Measurements from ENCODE around the gene CD7. TPM values are rescaled to one million over a fixed set of nuclear protein-coding genes. Genes with fewer than 3 reads are reported as not detected.
A peak's percentile ranks its signal among the peaks of the same experiment; 100 is the strongest.

CD7 gene
- total RNA-seq, 2 experiments from 2014 or later, result 334 to 355 TPM

DNA sequence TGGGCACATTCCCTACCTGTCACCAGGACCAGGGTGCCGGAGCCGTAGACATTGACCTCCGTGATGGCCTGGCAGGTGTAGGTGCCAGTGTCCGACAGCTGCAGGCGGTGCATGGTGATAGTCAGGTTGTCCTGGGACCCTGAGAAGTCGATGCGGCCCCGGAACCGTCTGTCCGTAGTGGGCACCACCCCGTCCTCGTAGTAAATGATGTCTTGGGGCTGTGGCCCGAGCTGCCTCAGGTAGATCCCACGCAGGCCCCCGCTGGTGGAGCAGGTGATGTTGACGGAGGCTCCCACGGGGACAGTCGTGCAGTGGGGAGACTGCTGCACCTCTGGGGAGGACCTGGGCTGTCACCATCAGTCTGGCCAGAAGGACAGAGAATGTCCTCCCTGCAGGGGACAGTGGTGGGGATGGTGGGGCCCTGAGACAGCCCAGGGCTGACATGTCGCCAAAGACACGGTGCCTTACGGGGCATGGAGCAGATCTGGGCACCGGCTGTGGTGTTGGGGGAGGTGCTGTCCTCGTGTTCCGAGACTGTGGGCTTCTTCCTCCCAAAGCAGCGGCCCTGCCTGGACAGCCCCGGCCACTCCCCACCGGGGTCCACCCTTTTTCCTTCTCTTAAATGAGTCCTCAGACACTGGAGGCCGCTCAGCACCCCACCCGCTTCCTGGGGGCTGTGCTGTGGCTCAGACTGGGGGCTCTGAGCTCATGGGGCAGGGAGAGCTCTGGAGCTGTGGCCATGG, 586 bp downstream of the CD7 start:
- Mint-ChIP-seq H3K4me3 (peak overlapping the region; percentile 96), H3K4me1 (ENCODE audit: low read depth) (peaks cover 32% of the 10 kb centered on the region), H3K27ac (peak overlapping the region; percentile 91)

DNA sequence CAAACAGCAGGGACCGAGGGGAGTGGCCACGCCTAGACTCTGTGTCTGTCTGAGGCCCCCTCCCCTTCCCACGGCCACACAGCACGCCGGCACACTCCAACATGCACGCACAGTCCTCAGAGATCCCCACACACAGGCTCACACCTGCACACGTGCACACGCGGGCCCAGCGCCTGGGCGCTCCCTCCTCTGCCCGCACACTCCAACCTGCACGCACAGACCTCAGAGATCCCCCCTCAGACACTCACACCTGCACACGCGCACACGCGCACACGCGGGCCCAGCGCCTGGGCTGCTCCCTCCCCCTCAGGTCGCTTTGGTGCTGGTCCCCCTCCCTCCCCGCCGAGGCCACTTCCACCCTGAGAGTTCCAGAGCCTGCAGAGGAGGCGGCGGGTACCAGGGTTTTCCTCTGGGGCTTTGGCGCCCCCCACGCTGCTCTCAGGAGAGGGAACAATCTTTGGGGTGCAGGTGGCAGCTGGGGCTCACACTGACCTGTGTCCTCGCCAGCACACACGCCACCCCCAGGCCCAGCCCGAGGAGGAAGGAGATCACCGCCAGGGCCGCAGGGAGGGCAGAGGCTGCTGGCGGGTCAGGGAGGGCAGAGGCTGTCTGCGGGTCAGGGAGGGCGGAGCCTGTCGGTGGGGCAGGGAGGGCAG, 1.6 kb downstream of the CD7 start:
- ChIA-PET CTCF (interaction anchor here (2.1 to 2.7 kb wide), 2 partner anchors 15 to 80 kb away, joined by 18 to 93 read pairs; no protein-coding TSS in a partner anchor), POLR2A (interaction anchor here (0.8 to 2.6 kb wide), 4 partner anchors 14 to 398 kb away, joined by 3 to 50 read pairs (median 20); no protein-coding TSS in a partner anchor)
- peaks cover 31% of the 10 kb centered on the region for H3K36me3 Mint-ChIP-seq (ENCODE audit: low read depth)
- ATAC-seq (peak; percentile 37), DNase-seq (peak; percentile 70)
- peak overlapping the region; percentile 96 for H3K4me3 Mint-ChIP-seq
- no peaks in the 10 kb centered on the region for H3K9me3 Mint-ChIP-seq (ENCODE audit: insufficient read depth)
- no peaks in the 10 kb centered on the region for H3K27me3 Mint-ChIP-seq (ENCODE audit: low read depth)
- H3K4me1 Mint-ChIP-seq (ENCODE audit: low read depth), result peaks cover 27% of the 10 kb centered on the region
- H3K27ac Mint-ChIP-seq, result peak overlapping the region; percentile 91

More for the DNA sequence above, 586 bp downstream of the CD7 start:
- Mint-ChIP-seq H3K36me3 (ENCODE audit: low read depth) (peaks cover 31% of the 10 kb centered on the region), H3K27me3 (ENCODE audit: low read depth) (no peaks in the 10 kb centered on the region), H3K9me3 (ENCODE audit: insufficient read depth) (no peaks in the 10 kb centered on the region)
- ATAC-seq (peak; percentile 42), DNase-seq (no peak)
- CTCF ChIA-PET, result interaction anchor here (0.9 to 2.7 kb wide), 8 partner anchors 10 to 286 kb away, joined by 3 to 93 read pairs (median 6); partner anchors contain the start of gene SECTM1
- POLR2A ChIA-PET, result interaction anchor here (0.8 to 2.6 kb wide), 9 partner anchors 11 to 446 kb away, joined by 3 to 50 read pairs (median 6); partner anchors contain the start of genes ARHGDIA, CSNK1D and SLC16A3

DNA sequence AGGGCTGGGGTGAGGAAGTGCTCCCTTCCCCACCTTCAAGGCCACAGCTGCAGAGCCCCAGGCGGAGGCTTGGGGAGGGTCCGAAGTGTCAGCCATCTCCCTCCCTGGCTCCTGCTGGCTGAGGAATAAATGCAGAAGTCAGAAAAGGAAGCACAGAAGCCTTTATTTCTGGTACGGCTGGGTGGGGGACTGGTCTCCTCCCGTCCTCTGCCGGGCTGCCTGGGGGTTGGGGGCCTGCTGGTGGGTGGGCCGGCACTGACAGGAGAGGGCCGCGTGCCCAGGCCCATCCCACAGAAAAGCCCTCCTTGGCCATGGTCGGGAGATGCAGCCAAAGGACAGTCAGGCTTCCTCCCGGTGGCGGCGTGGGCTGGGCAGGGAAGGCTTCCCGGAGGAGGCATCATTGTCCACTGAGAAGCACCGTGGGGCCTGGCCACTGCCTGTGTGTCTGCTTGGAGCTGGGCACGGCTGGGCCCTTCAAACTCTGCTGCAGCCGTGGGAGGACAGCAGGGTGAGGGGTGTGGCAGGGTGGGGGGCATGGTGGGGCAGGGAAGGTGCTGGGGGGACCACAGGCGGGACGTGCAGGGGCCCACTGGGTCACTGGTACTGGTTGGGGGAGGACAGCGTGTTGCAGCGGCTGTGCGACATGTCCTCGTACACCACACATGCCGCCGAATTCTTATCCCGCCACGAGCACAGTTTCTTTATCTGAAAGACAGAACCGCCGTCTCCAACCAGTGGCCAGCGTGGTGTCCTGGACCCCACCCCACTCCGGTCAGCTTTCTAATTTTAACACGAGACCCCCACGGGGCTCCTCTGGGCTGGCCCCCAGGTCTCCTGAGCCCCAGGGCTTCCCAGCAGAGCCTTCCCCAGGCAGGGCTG, 2.4 kb downstream of the CD7 start:
- ATAC-seq, result no peak
- DNase-seq, result no peak
- H3K36me3 Mint-ChIP-seq (ENCODE audit: low read depth), result peaks cover 31% of the 10 kb centered on the region
- ChIA-PET CTCF (interaction anchor here (1.0 kb wide), 1 partner anchor 14 kb away, joined by 3 read pairs; no protein-coding TSS in a partner anchor), POLR2A (interaction anchor here (0.7 to 1.0 kb wide), 2 partner anchors 12 to 17 kb away, joined by 3 to 4 read pairs; no protein-coding TSS in a partner anchor)
- peak overlapping the region; percentile 96 for H3K4me3 Mint-ChIP-seq
- H3K9me3 Mint-ChIP-seq (ENCODE audit: insufficient read depth), result no peaks in the 10 kb centered on the region
- peaks cover 5% of the 10 kb centered on the region for H3K27me3 Mint-ChIP-seq (ENCODE audit: low read depth)
- peak overlapping the region; percentile 91 for H3K27ac Mint-ChIP-seq
- H3K4me1 Mint-ChIP-seq (ENCODE audit: low read depth), result peaks cover 19% of the 10 kb centered on the region

DNA sequence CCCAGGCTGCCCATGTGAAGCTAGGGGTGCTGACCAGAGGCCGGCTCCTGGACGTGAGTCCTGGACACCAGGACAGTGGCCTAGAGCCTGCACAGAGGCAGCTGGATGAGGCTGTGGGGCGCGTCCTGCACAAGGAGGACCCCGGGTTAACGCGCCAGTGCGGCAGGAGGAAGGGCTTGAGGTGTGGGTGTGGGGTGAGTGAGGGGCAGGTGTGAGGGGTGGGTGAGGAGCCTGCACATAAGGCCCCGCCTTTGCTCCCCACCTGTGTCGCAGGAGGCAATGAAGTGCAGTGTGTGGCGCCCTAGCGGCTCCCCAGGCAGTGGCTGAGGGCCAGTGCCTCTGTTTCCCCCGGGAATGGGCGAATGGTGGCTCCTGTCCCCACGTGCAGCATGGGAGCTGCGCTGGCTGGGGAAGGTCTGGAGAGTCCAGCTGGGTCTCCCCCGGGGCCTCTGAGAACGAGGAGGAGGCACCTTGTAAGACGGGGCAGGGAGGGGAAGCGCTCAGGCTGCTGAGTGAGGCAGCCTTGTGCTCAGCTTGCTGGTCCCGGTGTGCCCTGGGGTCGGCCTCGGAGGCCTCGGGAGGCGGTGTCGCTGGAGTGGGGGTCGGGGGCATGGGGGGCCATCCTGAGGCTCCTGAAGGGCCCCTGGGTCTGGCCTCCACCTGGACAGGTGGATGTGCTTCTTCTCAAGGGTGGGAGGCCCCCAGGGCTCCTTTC, 3.2 kb downstream of the CD7 start:
- ChIA-PET POLR2A (interaction anchor here (0.7 kb wide), 1 partner anchor 17 kb away, joined by 3 read pairs; no protein-coding TSS in a partner anchor), CTCF (interaction anchor here (1.0 kb wide), 1 partner anchor 13 kb away, joined by 3 read pairs; no protein-coding TSS in a partner anchor)
- peak overlapping the region; percentile 96 for H3K4me3 Mint-ChIP-seq
- peaks cover 18% of the 10 kb centered on the region for H3K4me1 Mint-ChIP-seq (ENCODE audit: low read depth)
- no peak overlapping the region for H3K27ac Mint-ChIP-seq
- H3K36me3 Mint-ChIP-seq (ENCODE audit: low read depth), result peaks cover 31% of the 10 kb centered on the region
- ATAC-seq, result no peak
- H3K27me3 Mint-ChIP-seq (ENCODE audit: low read depth), result peaks cover 5% of the 10 kb centered on the region
- H3K9me3 Mint-ChIP-seq (ENCODE audit: insufficient read depth), result no peaks in the 10 kb centered on the region
- no peak for DNase-seq

DNA sequence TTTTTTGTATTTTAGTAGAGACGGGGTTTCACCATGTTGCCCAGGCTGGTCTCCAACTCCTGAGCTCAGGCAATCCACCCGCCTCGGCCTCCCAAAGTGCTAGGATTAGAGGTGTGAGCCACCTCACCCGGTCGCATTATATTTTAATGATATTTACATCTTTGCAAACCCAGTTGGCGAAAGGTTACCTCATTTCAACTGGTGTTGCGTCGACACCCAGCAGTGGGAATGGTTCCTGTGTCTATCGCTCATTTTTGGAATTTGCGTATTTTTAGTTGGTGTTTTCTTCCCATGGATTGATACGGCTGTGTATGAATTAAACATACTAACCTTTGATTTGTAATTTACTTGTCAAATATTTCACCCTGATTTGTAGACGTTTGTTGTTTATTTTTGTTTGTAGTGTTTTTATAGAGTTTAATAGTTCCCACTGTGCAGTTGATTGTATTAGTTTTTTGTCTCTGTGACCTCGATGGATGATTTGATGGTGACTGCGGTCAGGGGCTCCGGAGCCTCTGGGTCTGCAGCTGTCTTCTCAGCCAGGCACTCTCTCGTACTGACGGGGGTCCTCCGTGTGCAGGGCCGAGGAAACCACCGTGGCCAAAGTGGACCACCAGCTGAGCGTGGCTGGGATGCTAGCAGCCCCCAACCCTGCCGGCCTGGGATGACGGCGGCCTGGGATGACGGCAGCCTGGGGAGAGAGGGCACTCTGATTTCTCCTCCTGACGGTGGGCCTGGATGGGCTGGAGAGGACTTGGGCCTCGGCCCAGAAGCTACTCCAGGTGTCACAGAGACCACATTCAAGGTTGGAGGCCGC, 4.0 kb downstream of the CD7 start:
- H3K27me3 Mint-ChIP-seq (ENCODE audit: low read depth), result peaks cover 5% of the 10 kb centered on the region
- no peaks in the 10 kb centered on the region for H3K9me3 Mint-ChIP-seq (ENCODE audit: insufficient read depth)
- peaks cover 18% of the 10 kb centered on the region for H3K4me1 Mint-ChIP-seq (ENCODE audit: low read depth)
- ATAC-seq, result no peak
- ChIA-PET CTCF (no interaction called here), POLR2A (interaction anchor here (0.7 kb wide), 1 partner anchor 17 kb away, joined by 3 read pairs; no protein-coding TSS in a partner anchor)
- no peak for DNase-seq
- peaks cover 31% of the 10 kb centered on the region for H3K36me3 Mint-ChIP-seq (ENCODE audit: low read depth)
- peak overlapping the region; percentile 42 for H3K4me3 Mint-ChIP-seq
- no peak overlapping the region for H3K27ac Mint-ChIP-seq

DNA sequence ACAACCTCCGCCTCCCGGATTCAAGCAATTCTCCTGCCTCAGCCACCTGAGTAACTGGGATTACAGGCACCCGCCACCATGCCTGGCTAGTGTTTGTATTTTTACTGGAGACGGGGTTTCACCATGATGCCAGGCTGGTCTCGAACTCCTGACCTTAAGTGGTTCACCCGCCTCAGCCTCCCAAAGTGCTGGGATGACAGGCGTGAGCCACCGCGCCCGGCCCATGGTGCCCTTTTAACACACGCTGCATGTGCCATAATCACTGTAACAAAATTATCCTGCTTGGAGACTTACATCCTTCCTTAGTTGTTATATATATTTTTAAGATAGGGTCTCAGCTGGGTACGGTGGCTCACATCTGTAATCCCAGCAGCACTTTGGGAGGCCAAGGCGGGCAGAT, 5.4 kb downstream of the CD7 start:
- no peak for DNase-seq
- Mint-ChIP-seq H3K9me3 (ENCODE audit: insufficient read depth) (no peaks in the 10 kb centered on the region), H3K27ac (no peak overlapping the region), H3K36me3 (ENCODE audit: low read depth) (peaks cover 31% of the 10 kb centered on the region), H3K4me3 (no peak overlapping the region), H3K4me1 (ENCODE audit: low read depth) (peaks cover 23% of the 10 kb centered on the region), H3K27me3 (ENCODE audit: low read depth) (peaks cover 9% of the 10 kb centered on the region)
- CTCF ChIA-PET, result no interaction called here
- POLR2A ChIA-PET, result no interaction called here
- no peak for ATAC-seq

DNA sequence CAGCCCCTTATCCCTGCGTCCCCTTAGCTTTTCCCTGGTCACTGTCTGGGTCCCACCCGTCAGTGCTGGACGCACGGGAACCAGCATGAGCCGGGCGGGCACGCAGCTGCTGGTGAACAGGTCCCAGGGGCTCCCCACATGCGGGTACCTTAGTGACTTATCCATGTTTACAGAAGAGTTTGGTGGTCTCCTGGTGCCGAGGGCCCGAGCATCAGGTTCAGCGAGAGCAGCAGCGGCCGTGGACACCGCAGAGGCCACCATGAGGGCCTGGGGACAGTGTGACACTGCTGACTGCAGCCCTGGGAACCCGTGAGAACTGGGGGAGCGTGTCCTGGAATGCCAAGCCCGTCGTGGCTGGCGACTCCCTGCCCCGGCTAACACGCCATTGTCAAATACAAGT, 6.5 kb downstream of the CD7 start:
- POLR2A ChIA-PET, result no interaction called here
- ATAC-seq, result no peak
- Mint-ChIP-seq H3K36me3 (ENCODE audit: low read depth) (peaks cover 22% of the 10 kb centered on the region), H3K27me3 (ENCODE audit: low read depth) (peaks cover 9% of the 10 kb centered on the region), H3K9me3 (ENCODE audit: insufficient read depth) (no peaks in the 10 kb centered on the region), H3K27ac (no peak overlapping the region), H3K4me1 (ENCODE audit: low read depth) (peaks cover 34% of the 10 kb centered on the region), H3K4me3 (no peak overlapping the region)
- CTCF ChIA-PET, result interaction anchor here (0.7 to 0.9 kb wide), 2 partner anchors 8 to 10 kb away, joined by 4 read pairs; no protein-coding TSS in a partner anchor
- no peak for DNase-seq

DNA sequence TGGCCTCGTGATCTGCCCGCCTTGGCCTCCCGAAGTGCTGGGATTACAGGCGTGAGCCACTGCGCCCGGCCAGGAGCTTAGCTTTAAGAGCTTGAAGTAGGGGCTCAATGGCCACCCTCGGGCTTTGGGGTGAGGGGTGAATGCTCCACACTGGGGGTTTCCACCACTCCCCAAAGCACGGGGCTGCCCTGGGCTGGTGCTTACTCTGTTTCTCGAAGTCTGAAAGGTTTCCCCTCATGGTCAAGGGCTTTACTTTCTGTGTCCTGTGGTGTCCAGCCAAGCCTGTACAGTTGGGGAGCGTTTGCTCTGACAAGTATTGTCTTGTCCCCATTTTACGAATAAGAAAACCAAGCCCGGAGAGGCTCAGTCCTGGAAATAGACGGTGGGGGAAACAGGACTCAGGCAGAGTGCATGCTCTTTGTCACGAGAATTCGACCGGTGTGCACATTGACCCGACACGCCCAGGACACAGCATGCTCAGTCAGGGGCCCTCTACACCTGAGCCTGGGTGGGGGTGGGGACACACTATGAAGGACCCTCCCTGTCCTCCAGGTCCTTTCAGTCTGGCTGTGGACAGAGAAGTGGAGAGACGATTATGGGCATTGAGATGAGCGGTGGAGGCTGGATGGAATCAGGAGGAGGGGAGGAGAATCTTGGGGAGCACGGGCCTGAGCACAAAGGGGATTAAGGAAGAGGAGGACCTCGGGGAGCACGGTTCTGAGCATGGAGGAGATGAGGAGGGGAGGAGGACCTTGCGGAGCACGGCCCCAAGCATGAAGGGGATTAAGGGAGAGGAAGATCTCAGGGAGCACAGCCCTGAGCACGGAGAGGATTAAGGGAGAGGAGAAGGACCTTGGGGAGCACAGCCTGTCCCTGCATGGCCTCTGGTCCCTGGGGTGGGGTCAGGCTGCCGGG, 7.5 kb downstream of the CD7 start:
- H3K4me3 Mint-ChIP-seq, result no peak overlapping the region
- peaks cover 9% of the 10 kb centered on the region for H3K27me3 Mint-ChIP-seq (ENCODE audit: low read depth)
- DNase-seq (no peak), ATAC-seq (no peak)
- ChIA-PET POLR2A (no interaction called here), CTCF (no interaction called here)
- peaks cover 15% of the 10 kb centered on the region for H3K36me3 Mint-ChIP-seq (ENCODE audit: low read depth)
- H3K9me3 Mint-ChIP-seq (ENCODE audit: insufficient read depth), result no peaks in the 10 kb centered on the region
- peaks cover 37% of the 10 kb centered on the region for H3K4me1 Mint-ChIP-seq (ENCODE audit: low read depth)
- peak overlapping the region; percentile 12 for H3K27ac Mint-ChIP-seq

DNA sequence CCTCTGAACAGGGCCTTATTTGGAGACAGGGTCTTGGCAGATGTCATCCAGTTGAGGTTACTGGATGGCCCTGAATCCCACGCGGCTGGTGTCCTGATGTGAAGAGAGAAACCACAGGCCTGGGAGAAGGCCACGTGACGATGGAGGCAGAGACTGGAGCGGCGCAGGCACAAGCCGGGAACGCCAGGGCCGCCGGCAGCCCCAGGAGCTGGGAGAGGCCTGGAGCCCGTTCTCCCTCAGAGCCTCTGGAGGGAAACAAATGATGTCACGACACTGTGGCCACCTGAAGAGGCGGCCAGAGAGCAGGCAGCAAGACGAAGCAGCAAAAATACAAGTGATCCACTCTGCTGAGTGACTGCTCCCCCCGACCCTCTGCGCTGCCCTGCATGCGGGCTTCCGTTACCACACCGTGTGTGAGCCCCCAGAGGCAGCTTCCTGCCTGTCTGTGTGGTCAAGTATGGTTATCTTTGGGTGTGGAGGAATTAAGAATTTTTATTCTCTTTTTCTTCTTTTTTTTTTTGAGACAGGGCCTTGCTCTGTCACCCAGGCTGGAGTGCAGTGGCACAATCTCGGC, 11.6 kb downstream of the CD7 start:
- POLR2A ChIA-PET, result interaction anchor here (0.6 to 3.1 kb wide), 7 partner anchors 8 to 71 kb away, joined by 3 to 12 read pairs (median 4); partner anchors contain the start of gene CD7
- DNase-seq, result no peak
- H3K4me3 Mint-ChIP-seq, result peak overlapping the region; percentile 25

More for the DNA sequence above, 11.6 kb downstream of the CD7 start:
- Mint-ChIP-seq H3K27ac (peak overlapping the region; percentile 49), H3K4me1 (ENCODE audit: low read depth) (peaks cover 65% of the 10 kb centered on the region), H3K9me3 (ENCODE audit: insufficient read depth) (no peaks in the 10 kb centered on the region), H3K36me3 (ENCODE audit: low read depth) (no peaks in the 10 kb centered on the region), H3K27me3 (ENCODE audit: low read depth) (peaks cover 9% of the 10 kb centered on the region)
- ATAC-seq, result no peak
- CTCF ChIA-PET, result interaction anchor here (1.4 to 10.2 kb wide), 3 partner anchors 11 to 16 kb away, joined by 3 to 132 read pairs (median 93); partner anchors contain the start of gene CD7
